Activated naive CD8-positive, alpha-beta T cell treated with anti-CD3 and anti-CD28 coated beads, Interleukin-2, amount 10 ng/mL, durations not matched to agents 7 days and 5 days (primary cell): ENCODE data around the gene ADGRG2. TPM values are rescaled to one million over a fixed set of nuclear protein-coding genes. Genes with fewer than 3 reads are reported as not detected.
"Not testable (repeated sequence)": the region's sequence is repeated elsewhere in the genome, so short reads cannot be mapped to it uniquely, and the experiment has no call there.

Experiments
- ATAC-seq: fragments of 150-1000 bp; cut with Tn5 transposase; one replicate; pipeline ENCODE4 v1.10.0; 2021; ENCODE audit warnings: low read depth, moderate library complexity
- POLR2A ChIA-PET: fragments of 350-600 bp; sonication (Branson Sonifier 250); formaldehyde crosslinking; loops from one replicate; lab custom pipeline; 2021; ENCODE audit warnings: antibody characterized with exemption; lab: Charles Lee
- DNase-seq: peaks from one replicate; pipeline ENCODE4 v3.0.0; 2021
- H3K27ac Mint-ChIP-seq: one replicate; pipeline ENCODE4 v1.8.0; 2022; ENCODE audit warnings: mild to moderate bottlenecking, mixed read lengths
- H3K27me3 Mint-ChIP-seq: one replicate; pipeline ENCODE4 v1.8.0; 2022; ENCODE audit warnings: mild to moderate bottlenecking, moderate library complexity, mixed read lengths
- H3K36me3 Mint-ChIP-seq: one replicate; pipeline ENCODE4 v1.8.0; 2021; ENCODE audit warnings: mild to moderate bottlenecking, mixed read lengths
- H3K4me1 Mint-ChIP-seq: one replicate; pipeline ENCODE4 v1.8.0; 2021; ENCODE audit warnings: mixed read lengths
- H3K4me3 Mint-ChIP-seq: one replicate; pipeline ENCODE4 v1.8.0; 2022; ENCODE audit warnings: mild to moderate bottlenecking, moderate library complexity, mixed read lengths
- H3K9me3 Mint-ChIP-seq: one replicate; pipeline ENCODE4 v1.8.0; 2021; ENCODE audit warnings: mixed read lengths
- total RNA-seq, 2 experiments: library from RNA; stranded (reverse); gene quantifications; one replicate each; pipeline ENCODE4 v1.2.3, GENCODE V29; 2021

ADGRG2 gene
- total RNA-seq, 2 experiments from 2014 or later, result not detected

DNA sequence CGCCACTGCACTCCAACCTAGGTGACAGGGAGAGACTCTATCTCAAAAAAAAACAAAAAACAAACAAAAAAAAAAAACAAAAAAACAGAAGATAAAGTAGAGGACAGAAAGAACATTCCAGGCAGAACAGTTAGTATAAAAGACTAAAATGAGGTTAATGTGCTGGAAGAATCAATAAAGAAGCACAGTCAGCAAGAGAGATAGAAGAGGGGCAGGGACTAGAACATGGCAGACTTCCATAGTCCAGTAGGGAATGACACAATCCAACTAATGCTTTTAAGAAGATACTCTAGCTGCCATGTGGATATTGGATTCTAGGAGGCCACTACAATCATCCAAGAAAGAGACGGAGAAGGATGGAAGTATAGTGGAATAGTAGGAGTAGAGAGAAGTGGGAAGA lies 11.6 kb downstream of the ADGRG2 start:
- Mint-ChIP-seq H3K36me3 (no peaks in the 10 kb centered on the region), H3K4me1 (no peaks in the 10 kb centered on the region), H3K27me3 (peaks cover 16% of the 10 kb centered on the region), H3K9me3 (no peaks in the 10 kb centered on the region), H3K4me3 (no peak overlapping the region), H3K27ac (no peak overlapping the region)
- ATAC-seq (no peak), DNase-seq (no peak)
- POLR2A ChIA-PET, result no interaction called here

GRCh38 chrX:19107035-19107434 lies 15.2 kb downstream of the ADGRG2 start:
- POLR2A ChIA-PET, result no interaction called here

GRCh38 chrX:19100586-19100985 lies 21.7 kb downstream of the ADGRG2 start:
- Mint-ChIP-seq H3K4me3 (no peak overlapping the region), H3K36me3 (no peaks in the 10 kb centered on the region), H3K9me3 (no peaks in the 10 kb centered on the region), H3K27ac (no peak overlapping the region), H3K27me3 (peaks cover 1% of the 10 kb centered on the region), H3K4me1 (no peaks in the 10 kb centered on the region)
- no peak for ATAC-seq
- DNase-seq, result no peak
- POLR2A ChIA-PET, result no interaction called here

More at GRCh38 chrX:19107035-19107434, 15.2 kb downstream of the ADGRG2 start:
- no peaks in the 10 kb centered on the region for H3K36me3 Mint-ChIP-seq
- no peaks in the 10 kb centered on the region for H3K9me3 Mint-ChIP-seq
- H3K27me3 Mint-ChIP-seq, result peaks cover 17% of the 10 kb centered on the region
- no peak overlapping the region for H3K4me3 Mint-ChIP-seq
- H3K4me1 Mint-ChIP-seq, result no peaks in the 10 kb centered on the region
- ATAC-seq, result no peak
- no peak overlapping the region for H3K27ac Mint-ChIP-seq
- DNase-seq, result no peak

DNA sequence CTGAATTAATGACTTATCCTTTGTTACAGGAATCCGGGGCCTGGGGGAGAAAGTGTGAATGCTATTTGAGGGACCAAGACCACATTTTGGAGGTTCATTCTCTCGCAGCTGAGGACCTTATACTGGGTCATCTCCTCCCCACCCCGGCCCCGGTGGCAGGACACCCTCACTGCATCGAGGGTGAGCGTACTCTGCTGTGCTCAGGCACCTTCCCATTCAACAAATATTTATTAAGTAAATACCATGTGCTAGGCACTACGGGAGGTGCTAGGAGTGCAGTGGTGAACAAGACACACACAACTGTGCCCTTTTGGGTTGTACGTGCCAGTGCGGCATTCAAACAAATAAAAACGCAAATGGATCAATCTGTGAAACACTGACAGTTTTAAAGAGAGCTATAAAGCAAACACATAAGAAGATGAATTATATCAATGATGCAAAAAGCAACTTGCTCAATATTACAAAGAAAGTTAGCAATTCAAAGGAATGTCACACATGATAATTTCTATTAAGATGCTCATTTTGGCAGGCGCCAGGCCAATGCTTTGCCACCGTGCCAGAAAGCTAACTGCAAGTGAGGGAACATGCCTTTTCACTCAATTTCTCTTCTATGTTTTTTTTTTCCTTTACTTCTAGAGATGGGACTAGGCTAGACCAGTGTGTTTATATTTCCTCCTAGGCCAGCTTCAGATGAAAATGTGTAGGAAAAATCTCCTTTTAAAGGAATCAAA lies 24.6 kb downstream of the ADGRG2 start:
- H3K27me3 Mint-ChIP-seq, result no peaks in the 10 kb centered on the region
- H3K36me3 Mint-ChIP-seq, result no peaks in the 10 kb centered on the region
- no peak overlapping the region for H3K4me3 Mint-ChIP-seq
- no peak for ATAC-seq
- H3K27ac Mint-ChIP-seq, result no peak overlapping the region
- POLR2A ChIA-PET, result no interaction called here
- H3K9me3 Mint-ChIP-seq, result no peaks in the 10 kb centered on the region
- DNase-seq, result no peak
- H3K4me1 Mint-ChIP-seq, result no peaks in the 10 kb centered on the region

GRCh38 chrX:19096586-19096985 lies 25.7 kb downstream of the ADGRG2 start:
- POLR2A ChIA-PET, result no interaction called here
- Mint-ChIP-seq H3K27ac (no peak overlapping the region), H3K36me3 (no peaks in the 10 kb centered on the region), H3K4me1 (no peaks in the 10 kb centered on the region), H3K27me3 (no peaks in the 10 kb centered on the region), H3K9me3 (no peaks in the 10 kb centered on the region), H3K4me3 (no peak overlapping the region)
- no peak for DNase-seq
- no peak for ATAC-seq

DNA sequence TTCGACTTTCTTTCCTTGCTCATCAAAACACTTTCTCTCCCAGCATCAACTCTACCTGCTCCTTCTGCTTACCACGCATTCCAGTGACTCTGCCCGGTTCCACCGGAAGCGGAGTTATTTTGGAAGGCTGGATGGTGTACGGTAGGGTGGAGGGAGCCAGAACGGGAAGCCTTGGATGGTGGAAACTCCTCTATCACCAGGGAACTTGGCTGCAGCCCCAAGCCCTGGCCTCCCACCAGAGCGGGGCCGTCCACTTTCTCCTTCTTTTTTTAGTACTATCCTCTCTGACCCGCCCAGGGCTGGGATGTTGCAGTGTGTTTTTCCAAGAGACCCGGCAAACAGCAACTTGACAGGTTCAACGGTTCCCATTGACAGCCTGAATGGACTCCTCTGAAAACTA lies 27.6 kb downstream of the ADGRG2 start:
- ATAC-seq, result no peak
- Mint-ChIP-seq H3K27me3 (no peaks in the 10 kb centered on the region), H3K4me1 (no peaks in the 10 kb centered on the region), H3K27ac (no peak overlapping the region), H3K36me3 (no peaks in the 10 kb centered on the region), H3K4me3 (no peak overlapping the region), H3K9me3 (no peaks in the 10 kb centered on the region)
- POLR2A ChIA-PET, result no interaction called here
- no peak for DNase-seq

DNA sequence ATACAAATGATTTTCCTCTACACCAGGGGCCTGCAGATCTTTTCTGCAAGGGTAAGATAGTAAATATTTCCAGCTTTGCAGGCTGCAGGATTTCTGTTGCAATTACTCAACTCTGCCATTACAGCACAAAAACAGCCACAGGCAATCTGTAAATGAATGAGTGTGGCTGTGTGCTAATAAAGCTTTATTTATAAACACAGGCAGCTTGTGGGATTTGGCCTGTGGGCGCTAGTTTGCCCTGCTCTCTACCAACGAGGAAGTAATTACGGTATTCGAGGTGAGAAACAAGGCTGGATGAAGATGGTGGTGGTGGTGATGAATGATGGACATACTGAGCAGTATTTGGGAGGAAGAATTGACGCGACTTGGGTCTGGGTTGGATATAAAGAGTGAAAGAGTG lies 30.7 kb downstream of the ADGRG2 start:
- DNase-seq, result no peak
- POLR2A ChIA-PET, result no interaction called here
- no peaks in the 10 kb centered on the region for H3K27me3 Mint-ChIP-seq
- H3K36me3 Mint-ChIP-seq, result no peaks in the 10 kb centered on the region
- no peaks in the 10 kb centered on the region for H3K4me1 Mint-ChIP-seq
- H3K4me3 Mint-ChIP-seq, result no peak overlapping the region
- H3K9me3 Mint-ChIP-seq, result no peaks in the 10 kb centered on the region
- no peak overlapping the region for H3K27ac Mint-ChIP-seq
- ATAC-seq, result no peak

DNA sequence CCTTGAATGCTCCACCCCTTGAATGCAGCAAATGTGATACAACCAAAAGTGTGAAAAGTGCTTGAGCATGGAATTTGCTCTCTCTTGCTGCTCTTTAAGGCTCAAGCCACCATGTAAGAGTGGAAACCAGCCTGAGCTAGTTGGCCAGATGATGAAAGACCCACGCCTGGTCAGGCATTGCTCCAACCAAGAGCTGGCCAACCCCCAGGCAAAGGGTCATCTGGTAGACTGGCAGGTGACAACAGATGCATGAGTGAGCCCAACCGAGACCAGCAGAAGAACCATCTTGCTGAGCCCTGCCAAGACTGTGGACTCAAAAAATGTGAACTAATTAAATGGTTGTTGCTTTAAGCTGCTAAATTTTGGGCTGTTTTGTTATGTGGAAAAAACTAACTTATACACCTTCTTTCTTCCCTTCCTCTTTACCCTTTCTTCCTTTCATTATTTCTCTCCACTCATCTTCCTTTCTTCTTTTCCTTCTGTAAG lies 32.7 kb downstream of the ADGRG2 start:
- H3K27me3 Mint-ChIP-seq, result no peaks in the 10 kb centered on the region
- H3K36me3 Mint-ChIP-seq, result no peaks in the 10 kb centered on the region
- POLR2A ChIA-PET, result no interaction called here
- H3K4me1 Mint-ChIP-seq, result no peaks in the 10 kb centered on the region
- no peaks in the 10 kb centered on the region for H3K9me3 Mint-ChIP-seq
- ATAC-seq (no peak), DNase-seq (no peak)
- H3K27ac Mint-ChIP-seq, result no peak overlapping the region
- no peak overlapping the region for H3K4me3 Mint-ChIP-seq

DNA sequence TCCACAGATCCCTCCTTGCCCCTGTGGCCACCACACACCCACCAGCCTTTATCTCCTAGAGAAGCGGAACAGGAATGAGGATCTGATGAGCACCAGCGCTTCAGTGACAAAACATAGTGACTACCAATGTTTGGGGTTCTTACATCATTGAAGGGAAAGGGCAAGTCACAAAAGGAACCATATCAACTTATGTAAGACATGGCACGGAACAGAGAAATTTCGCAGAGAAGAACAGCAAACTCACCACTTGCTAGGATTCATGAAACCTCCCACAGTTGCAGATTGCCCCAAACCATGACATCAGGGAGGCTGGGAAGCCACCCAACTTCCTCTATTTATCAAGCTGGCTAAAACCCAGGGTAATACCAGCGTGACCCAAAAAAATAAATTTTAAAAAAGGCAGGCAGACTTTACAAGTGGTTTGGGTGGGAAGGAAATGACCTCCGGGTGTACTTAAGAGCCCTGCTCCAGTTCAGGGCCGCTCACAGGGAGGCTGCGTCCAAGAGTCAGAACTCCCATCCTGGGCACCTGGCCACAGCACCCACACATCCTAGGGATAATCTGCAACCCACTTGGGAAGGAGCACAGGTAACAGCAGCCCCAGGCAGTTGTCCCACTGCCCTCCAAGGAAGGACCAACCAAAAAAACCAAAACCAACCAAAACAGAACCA lies 36.0 kb downstream of the ADGRG2 start:
- ATAC-seq (no peak), DNase-seq (no peak)
- H3K27me3 Mint-ChIP-seq, result no peaks in the 10 kb centered on the region
- H3K4me3 Mint-ChIP-seq, result no peak overlapping the region
- no peaks in the 10 kb centered on the region for H3K4me1 Mint-ChIP-seq
- POLR2A ChIA-PET, result no interaction called here
- no peaks in the 10 kb centered on the region for H3K9me3 Mint-ChIP-seq
- no peak overlapping the region for H3K27ac Mint-ChIP-seq
- no peaks in the 10 kb centered on the region for H3K36me3 Mint-ChIP-seq

DNA sequence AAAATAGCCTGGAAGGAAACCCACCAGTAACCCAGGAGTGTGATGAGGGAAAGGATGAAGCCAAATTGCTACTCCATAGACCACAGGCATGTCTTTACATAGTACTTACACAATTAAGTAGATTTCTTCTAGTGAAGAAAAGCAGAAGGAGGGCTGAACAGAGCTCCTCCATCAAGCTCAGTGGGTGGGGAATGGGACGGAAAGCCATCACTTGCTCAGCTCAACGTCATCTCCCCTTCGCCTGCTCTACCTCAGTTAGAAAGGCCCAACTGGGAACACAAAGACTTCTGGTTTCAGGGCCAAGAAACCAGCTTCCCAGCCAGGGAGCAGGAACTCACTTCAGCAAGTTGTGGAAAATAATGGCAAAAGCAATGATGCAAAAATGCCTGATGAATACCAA lies 36.6 kb downstream of the ADGRG2 start:
- Mint-ChIP-seq H3K36me3 (no peaks in the 10 kb centered on the region), H3K9me3 (no peaks in the 10 kb centered on the region), H3K4me1 (no peaks in the 10 kb centered on the region), H3K27ac (no peak overlapping the region), H3K4me3 (no peak overlapping the region), H3K27me3 (no peaks in the 10 kb centered on the region)
- POLR2A ChIA-PET, result no interaction called here
- no peak for ATAC-seq
- DNase-seq, result no peak

GRCh38 chrX:19075754-19076153 lies 46.5 kb downstream of the ADGRG2 start:
- Mint-ChIP-seq H3K27ac (no peak overlapping the region), H3K4me3 (no peak overlapping the region), H3K9me3 (no peaks in the 10 kb centered on the region), H3K36me3 (no peaks in the 10 kb centered on the region), H3K27me3 (no peaks in the 10 kb centered on the region), H3K4me1 (no peaks in the 10 kb centered on the region)
- POLR2A ChIA-PET, result no interaction called here
- no peak for ATAC-seq
- DNase-seq, result no peak

DNA sequence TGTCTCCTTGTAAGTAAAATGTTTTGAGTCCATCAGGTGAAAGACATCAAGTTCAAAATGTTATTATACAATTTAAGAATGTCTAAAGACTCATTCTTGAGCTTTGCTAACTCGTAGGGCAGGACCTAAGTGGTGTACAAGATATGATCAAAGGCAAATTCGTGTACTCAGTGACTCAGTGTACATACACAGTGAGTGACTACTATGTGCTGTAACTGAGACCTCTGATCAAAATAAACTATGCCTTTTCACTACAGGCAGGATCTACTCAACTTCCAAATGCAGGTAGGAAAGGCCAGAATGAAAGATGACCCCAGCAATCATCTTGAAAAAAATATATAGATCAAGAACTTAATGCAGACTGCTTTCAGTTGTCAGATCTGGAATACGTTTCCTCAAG lies 49.9 kb downstream of the ADGRG2 start:
- no peak for DNase-seq
- no peaks in the 10 kb centered on the region for H3K27me3 Mint-ChIP-seq
- POLR2A ChIA-PET, result no interaction called here
- H3K9me3 Mint-ChIP-seq, result no peaks in the 10 kb centered on the region
- ATAC-seq, result no peak
- no peak overlapping the region for H3K4me3 Mint-ChIP-seq
- no peaks in the 10 kb centered on the region for H3K4me1 Mint-ChIP-seq
- no peak overlapping the region for H3K27ac Mint-ChIP-seq
- no peaks in the 10 kb centered on the region for H3K36me3 Mint-ChIP-seq

- Mint-ChIP-seq H3K36me3 (no peaks in the 10 kb centered on the region), H3K27me3 (no peaks in the 10 kb centered on the region), H3K27ac (no peak overlapping the region), H3K9me3 (no peaks in the 10 kb centered on the region), H3K4me1 (no peaks in the 10 kb centered on the region), H3K4me3 (no peak overlapping the region)
- ATAC-seq (no peak), DNase-seq (no peak)
- POLR2A ChIA-PET, result no interaction called here
Measured at GRCh38 chrX:19070555-19070994, 51.7 kb downstream of the ADGRG2 start.

GRCh38 chrX:19066987-19067386 lies 55.3 kb downstream of the ADGRG2 start:
- ATAC-seq, result not testable (repeated sequence)

More at GRCh38 chrX:19066987-19067386, 55.3 kb downstream of the ADGRG2 start:
- H3K27me3 Mint-ChIP-seq, DNase-seq, POLR2A ChIA-PET, H3K9me3 Mint-ChIP-seq, H3K4me3 Mint-ChIP-seq, H3K36me3 Mint-ChIP-seq, H3K27ac Mint-ChIP-seq, H3K4me1 Mint-ChIP-seq: not testable (repeated sequence)
